K562 (cell line): ENCODE measurements around the gene CSRNP2. TPM values are rescaled to one million over a fixed set of nuclear protein-coding genes. Genes with fewer than 3 reads are reported as not detected.
A peak's percentile ranks its signal among the peaks of the same experiment; 100 is the strongest.

ENCODE experiments used
- ADNP ChIP-seq: fragments of 200-800 bp; sonication (Bioruptor generic); IDR thresholded peaks from 2 replicates; pipeline ENCODE4 v1.6.1; 2016; ENCODE audit warnings: missing genetic modification characterization, missing compliant biosample characterization
- BHLHE40 ChIP-seq: IDR thresholded peaks from 2 replicates; pipeline ENCODE4 v1.6.1; 2011; ENCODE audit warnings: low read length, improper control_type of control experiment
- BRCA1 ChIP-seq, 2 experiments: fragments of 450-650 bp in 1 of 2; sonication (generic) in 1 of 2; formaldehyde crosslinking in 1 of 2; IDR thresholded peaks; 2 replicates each; pipeline versions ENCODE4 v1.5.0 to v1.6.1; 2017 to 2020; ENCODE audit warnings: mild to moderate bottlenecking in 1 of 2, missing genetic modification reagents in 1 of 2
- FOS ChIP-seq: IDR thresholded peaks from 3 replicates; pipeline ENCODE4 v1.6.1; 2011; ENCODE audit not compliant: insufficient read length; ENCODE audit errors: extremely low read depth
- FOSL1 ChIP-seq: fragments of 200-800 bp; sonication (Bioruptor generic); conservative IDR thresholded peaks from 2 replicates; pipeline ENCODE4 v1.6.1; 2016; ENCODE audit warnings: missing genetic modification characterization, missing compliant biosample characterization
- GABPB2 ChIP-seq: fragments of 250-450 bp; sonication (Bioruptor Pico); conservative IDR thresholded peaks from 2 replicates; pipeline ENCODE4 v1.5.1; 2021; ENCODE audit warnings: mild to moderate bottlenecking
- HOXB6 ChIP-seq: fragments of 250-450 bp; sonication (Bioruptor Pico); IDR thresholded peaks from 2 replicates; pipeline ENCODE4 v1.5.1; 2022; ENCODE audit warnings: mild to moderate bottlenecking, borderline replicate concordance
- KLF16 ChIP-seq: IDR thresholded peaks from 2 replicates; pipeline ENCODE4 v1.6.1; 2016; ENCODE audit warnings: antibody characterized with exemption
- MAFK ChIP-seq: IDR thresholded peaks from 2 replicates; pipeline ENCODE4 v1.6.1; 2011; ENCODE audit warnings: low read length, improper control_type of control experiment
- MEF2A ChIP-seq: IDR thresholded peaks from 2 replicates; pipeline ENCODE4 v1.6.1; 2011; ENCODE audit warnings: low read depth, mild to moderate bottlenecking, low read length, moderate library complexity; ENCODE audit not compliant: control insufficient read depth
- POLR2B ChIP-seq: fragments of 450-650 bp; IDR thresholded peaks from 2 replicates; pipeline ENCODE4 v1.6.1; 2018; ENCODE audit warnings: low read depth; ENCODE audit not compliant: partially characterized antibody
- POU5F1 ChIP-seq: fragments of 150-350 bp; IDR thresholded peaks from 2 replicates; pipeline ENCODE4 v1.6.1; 2014; ENCODE audit warnings: borderline replicate concordance, low read length, low read depth, mild to moderate bottlenecking; ENCODE audit not compliant: partially characterized antibody
- RB1 ChIP-seq: fragments of 450-650 bp; IDR thresholded peaks from 2 replicates; pipeline ENCODE4 v1.6.1; 2017; ENCODE audit warnings: low read depth, mild to moderate bottlenecking
- RBM25 ChIP-seq: fragments of 200-400 bp; formaldehyde crosslinking; IDR thresholded peaks from 2 replicates; pipeline ENCODE4 v1.6.1; 2018; ENCODE audit warnings: low read length, low read depth, moderate library complexity; ENCODE audit not compliant: severe bottlenecking
- RUNX1 ChIP-seq: sonication (generic); IDR thresholded peaks from 2 replicates; pipeline ENCODE4 v1.6.1; 2016; ENCODE audit warnings: antibody characterized with exemption, low read depth
- TEAD4 ChIP-seq, 2 experiments: sonication (generic) in 1 of 2; formaldehyde crosslinking in 1 of 2; IDR thresholded peaks; 2 replicates each; pipeline versions ENCODE4 v1.6.1 to v1.8.0; 2012 to 2022; ENCODE audit warnings: borderline replicate concordance in 1 of 2, inconsistent platforms in 1 of 2, low read length in 1 of 2, mild to moderate bottlenecking in 1 of 2, missing genetic modification reagents in 1 of 2
- U2AF1 ChIP-seq: fragments of 200-400 bp; formaldehyde crosslinking; optimal IDR thresholded peaks from 2 replicates; pipeline ENCODE3; 2017; ENCODE audit warnings: mild to moderate bottlenecking, low read depth, low read length, moderate library complexity
- YBX1 ChIP-seq: fragments of 450-650 bp; IDR thresholded peaks from 2 replicates; pipeline ENCODE4 v1.7.1; 2016; ENCODE audit warnings: mild to moderate bottlenecking
- ZBTB26 ChIP-seq: fragments of 450-650 bp; formaldehyde crosslinking; IDR thresholded peaks from 2 replicates; pipeline ENCODE4 v1.4.0; 2022; ENCODE audit warnings: missing genetic modification characterization
- ZNF561 ChIP-seq: fragments of 450-650 bp; formaldehyde crosslinking; conservative IDR thresholded peaks from 2 replicates; pipeline ENCODE4 v1.4.0; 2020; ENCODE audit warnings: mild to moderate bottlenecking, moderate library complexity
- ZNF76 ChIP-seq: fragments of 250-450 bp; sonication (Bioruptor Pico); IDR thresholded peaks from 2 replicates; pipeline ENCODE4 v1.4.0; 2020; ENCODE audit warnings: mild to moderate bottlenecking, moderate library complexity, borderline replicate concordance
- ZNF764 ChIP-seq: fragments of 250-450 bp; sonication (Bioruptor Pico); IDR thresholded peaks from 2 replicates; pipeline ENCODE4 v1.4.0; 2020; ENCODE audit warnings: low read depth, mild to moderate bottlenecking, moderate library complexity
- ZNF778 ChIP-seq: fragments of 450-650 bp; formaldehyde crosslinking; IDR thresholded peaks from 2 replicates; pipeline ENCODE4 v1.4.0; 2020; ENCODE audit warnings: mild to moderate bottlenecking, moderate library complexity
- polyA plus RNA-seq, 8 experiments: library from polyadenylated mRNA; depleted of rRNA in 4 of 8; stranded (reverse) in 5 of 8; unstranded in 3 of 8; fragments of >200 nt; fragmentation: Nextera tagmentation in 2 of 8; fragmentation: Illumina TruSeq in 1 of 8; extraction: Ambion mirVana in 2 of 8; extraction: Trizol in 1 of 8; gene quantifications; 2 replicates each; pipeline versions ENCODE4 v1.2.1 to v1.2.3, GENCODE V29; 2011 to 2014; ENCODE audit warnings: inconsistent platforms in 1 of 8, missing spikeins in 1 of 8
- total RNA-seq, 7 experiments: library from RNA; depleted of rRNA in 6 of 7; stranded (reverse); fragments of >200 nt in 6 of 7; fragmentation: Illumina TruSeq in 2 of 7; extraction: Trizol in 2 of 7; gene quantifications; 2 replicates each; pipeline versions ENCODE4 v1.2.1 to v1.2.3, GENCODE V29; 2011 to 2021; ENCODE audit warnings: low replicate concordance in 1 of 7
- TF ChIP-seq, protein P1 (sequence below): fragments of 250-450 bp; sonication (Bioruptor Pico); IDR thresholded peaks from 2 replicates; pipeline ENCODE4 v1.8.0; 2022; ENCODE audit warnings: moderate library complexity, mild to moderate bottlenecking, inconsistent platforms
- TF ChIP-seq, protein P2 (sequence below): sonication (generic); formaldehyde crosslinking; IDR thresholded peaks from 2 replicates; pipeline ENCODE4 v1.8.0; 2022; ENCODE audit warnings: missing genetic modification reagents, mild to moderate bottlenecking, borderline replicate concordance
- TF ChIP-seq, protein P3 (sequence below): sonication (generic); formaldehyde crosslinking; IDR thresholded peaks from 2 replicates; pipeline ENCODE4 v1.8.0; 2022; ENCODE audit warnings: mild to moderate bottlenecking, missing genetic modification reagents

The CSRNP2 gene
- total and polyA plus RNA-seq, 9 of the 15 experiments (the other 6 are each of a cell fraction or from before 2014, with no cell fraction given) = 1.6 to 13.9 (median 5.9) TPM

DNA sequence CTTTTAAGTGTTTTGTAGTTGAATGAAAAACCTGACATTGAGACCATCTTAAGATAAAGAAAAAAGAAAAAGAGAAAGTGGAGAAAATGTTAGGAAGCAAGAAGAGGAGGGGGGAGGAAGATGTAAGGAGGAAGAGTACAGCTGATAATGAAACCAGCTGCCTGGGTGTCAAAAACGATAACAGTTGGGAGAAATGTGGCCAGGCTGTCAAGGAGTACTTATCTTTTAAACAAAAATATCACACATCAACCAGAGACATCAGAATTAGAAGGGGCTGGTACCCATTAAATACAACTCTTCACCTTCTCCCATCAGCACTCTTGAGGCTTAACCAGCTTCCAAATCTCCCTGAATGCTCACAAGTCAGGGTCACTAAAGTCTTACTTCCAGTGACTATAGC is 61.7 kb downstream of the CSRNP2 start (continued):
- TF ChIP-seq ZBTB26 (no peak), KLF16 (peak; percentile 89), RB1 (no peak), FOSL1 (peak; percentile 40), MAFK (no peak), ZNF76 (CRISPR knock-in tag) (no peak), RBM25 (no peak), ZNF778 (no peak), BHLHE40 (no peak; the same call in 1 of the 2 replicates), FOS (no peak), HOXB6 (no peak), YBX1 (no peak), GABPB2 (no peak), MEF2A (no peak), BRCA1 (IDR thresholded peaks at IDR 0.05) (no peak), BRCA1 (CRISPR knock-in tag; IDR thresholded peaks at IDR 0.05) (no peak), POLR2B (no peak), ZNF561 (CRISPR knock-in tag) (no peak), TEAD4 (IDR thresholded peaks at IDR 0.05; ENCODE audit: low read length) (peak; percentile 92), TEAD4 (CRISPR knock-in tag; IDR thresholded peaks at IDR 0.05; ENCODE audit: borderline replicate concordance) (no peak), POU5F1 (no peak), U2AF1 (no peak), ADNP (tag) (peak; percentile 60; the same call in 1 of the 2 replicates), ZNF764 (CRISPR knock-in tag) (no peak), RUNX1 (no peak)
- TF ChIP-seq, protein P1, sequence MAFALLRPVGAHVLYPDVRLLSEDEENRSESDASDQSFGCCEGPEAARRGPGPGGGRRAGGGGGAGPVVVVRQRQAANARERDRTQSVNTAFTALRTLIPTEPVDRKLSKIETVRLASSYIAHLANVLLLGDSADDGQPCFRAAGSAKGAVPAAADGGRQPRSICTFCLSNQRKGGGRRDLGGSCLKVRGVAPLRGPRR (CRISPR knock-in tag) = no peak
- TF ChIP-seq, protein P2, sequence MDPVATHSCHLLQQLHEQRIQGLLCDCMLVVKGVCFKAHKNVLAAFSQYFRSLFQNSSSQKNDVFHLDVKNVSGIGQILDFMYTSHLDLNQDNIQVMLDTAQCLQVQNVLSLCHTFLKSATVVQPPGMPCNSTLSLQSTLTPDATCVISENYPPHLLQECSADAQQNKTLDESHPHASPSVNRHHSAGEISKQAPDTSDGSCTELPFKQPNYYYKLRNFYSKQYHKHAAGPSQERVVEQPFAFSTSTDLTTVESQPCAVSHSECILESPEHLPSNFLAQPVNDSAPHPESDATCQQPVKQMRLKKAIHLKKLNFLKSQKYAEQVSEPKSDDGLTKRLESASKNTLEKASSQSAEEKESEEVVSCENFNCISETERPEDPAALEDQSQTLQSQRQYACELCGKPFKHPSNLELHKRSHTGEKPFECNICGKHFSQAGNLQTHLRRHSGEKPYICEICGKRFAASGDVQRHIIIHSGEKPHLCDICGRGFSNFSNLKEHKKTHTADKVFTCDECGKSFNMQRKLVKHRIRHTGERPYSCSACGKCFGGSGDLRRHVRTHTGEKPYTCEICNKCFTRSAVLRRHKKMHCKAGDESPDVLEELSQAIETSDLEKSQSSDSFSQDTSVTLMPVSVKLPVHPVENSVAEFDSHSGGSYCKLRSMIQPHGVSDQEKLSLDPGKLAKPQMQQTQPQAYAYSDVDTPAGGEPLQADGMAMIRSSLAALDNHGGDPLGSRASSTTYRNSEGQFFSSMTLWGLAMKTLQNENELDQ (CRISPR knock-in tag) = no peak
- TF ChIP-seq, protein P3, sequence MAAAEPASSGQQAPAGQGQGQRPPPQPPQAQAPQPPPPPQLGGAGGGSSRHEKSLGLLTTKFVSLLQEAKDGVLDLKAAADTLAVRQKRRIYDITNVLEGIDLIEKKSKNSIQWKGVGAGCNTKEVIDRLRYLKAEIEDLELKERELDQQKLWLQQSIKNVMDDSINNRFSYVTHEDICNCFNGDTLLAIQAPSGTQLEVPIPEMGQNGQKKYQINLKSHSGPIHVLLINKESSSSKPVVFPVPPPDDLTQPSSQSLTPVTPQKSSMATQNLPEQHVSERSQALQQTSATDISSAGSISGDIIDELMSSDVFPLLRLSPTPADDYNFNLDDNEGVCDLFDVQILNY (CRISPR knock-in tag) = no peak
